Measurements from ENCODE around the gene MC1R.

MC1R gene

GRCh38 chr16:89917773-89918452, 749 bp upstream of the MC1R start:
- Histone ChIP-seq H3K4me1 (ENCODE audit: insufficient read depth, low read length) (peaks cover 15% of the 10 kb centered on the region; the same call in 1 of the 2 replicates), H3K4me3 (ENCODE audit: low read length) (peak overlapping the region; percentile 60), H3K27me3 (ENCODE audit: insufficient read depth, low read length) (0 out of 2 replicates have a peak, but pooled peaks cover 5% of the 10 kb centered on the region), H3K27ac (ENCODE audit: low read depth, low read length) (peak overlapping the region; percentile 39; the same call in 1 of the 2 replicates), H3K9me3 (ENCODE audit: insufficient read depth, low read depth, low read length) (no peaks in the 10 kb centered on the region), H3K9ac (ENCODE audit: low read depth, low read length) (peak overlapping the region; percentile 61), H3K36me3 (ENCODE audit: insufficient read depth, low read length) (no peaks in the 10 kb centered on the region)
- 1% methylated on average over 39 of the region's 39 CpGs for WGBS

DNA sequence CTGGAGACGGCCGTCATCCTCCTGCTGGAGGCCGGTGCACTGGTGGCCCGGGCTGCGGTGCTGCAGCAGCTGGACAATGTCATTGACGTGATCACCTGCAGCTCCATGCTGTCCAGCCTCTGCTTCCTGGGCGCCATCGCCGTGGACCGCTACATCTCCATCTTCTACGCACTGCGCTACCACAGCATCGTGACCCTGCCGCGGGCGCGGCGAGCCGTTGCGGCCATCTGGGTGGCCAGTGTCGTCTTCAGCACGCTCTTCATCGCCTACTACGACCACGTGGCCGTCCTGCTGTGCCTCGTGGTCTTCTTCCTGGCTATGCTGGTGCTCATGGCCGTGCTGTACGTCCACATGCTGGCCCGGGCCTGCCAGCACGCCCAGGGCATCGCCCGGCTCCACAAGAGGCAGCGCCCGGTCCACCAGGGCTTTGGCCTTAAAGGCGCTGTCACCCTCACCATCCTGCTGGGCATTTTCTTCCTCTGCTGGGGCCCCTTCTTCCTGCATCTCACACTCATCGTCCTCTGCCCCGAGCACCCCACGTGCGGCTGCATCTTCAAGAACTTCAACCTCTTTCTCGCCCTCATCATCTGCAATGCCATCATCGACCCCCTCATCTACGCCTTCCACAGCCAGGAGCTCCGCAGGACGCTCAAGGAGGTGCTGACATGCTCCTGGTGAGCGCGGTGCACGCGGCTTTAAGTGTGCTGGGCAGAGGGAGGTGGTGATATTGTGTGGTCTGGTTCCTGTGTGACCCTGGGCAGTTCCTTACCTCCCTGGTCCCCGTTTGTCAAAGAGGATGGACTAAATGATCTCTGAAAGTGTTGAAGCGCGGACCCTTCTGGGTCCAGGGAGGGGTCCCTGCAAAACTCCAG, 1.1 kb downstream of the MC1R start:
- 95% methylated on average over 52 of the region's 52 CpGs for WGBS
- H3K4me3 ChIP-seq (ENCODE audit: low read length) = no peak overlapping the region
- H3K36me3 ChIP-seq (ENCODE audit: insufficient read depth, low read length) = no peaks in the 10 kb centered on the region
- no peak overlapping the region for H3K9ac ChIP-seq (ENCODE audit: low read depth, low read length)
- H3K27ac ChIP-seq (ENCODE audit: low read depth, low read length) = no peak overlapping the region
- H3K4me1 ChIP-seq (ENCODE audit: insufficient read depth, low read length) = peaks cover 18% of the 10 kb centered on the region; the same call in 1 of the 2 replicates
- 0 out of 2 replicates have a peak, but pooled peaks cover 5% of the 10 kb centered on the region for H3K27me3 ChIP-seq (ENCODE audit: insufficient read depth, low read length)
- H3K9me3 ChIP-seq (ENCODE audit: insufficient read depth, low read depth, low read length) = no peaks in the 10 kb centered on the region

DNA sequence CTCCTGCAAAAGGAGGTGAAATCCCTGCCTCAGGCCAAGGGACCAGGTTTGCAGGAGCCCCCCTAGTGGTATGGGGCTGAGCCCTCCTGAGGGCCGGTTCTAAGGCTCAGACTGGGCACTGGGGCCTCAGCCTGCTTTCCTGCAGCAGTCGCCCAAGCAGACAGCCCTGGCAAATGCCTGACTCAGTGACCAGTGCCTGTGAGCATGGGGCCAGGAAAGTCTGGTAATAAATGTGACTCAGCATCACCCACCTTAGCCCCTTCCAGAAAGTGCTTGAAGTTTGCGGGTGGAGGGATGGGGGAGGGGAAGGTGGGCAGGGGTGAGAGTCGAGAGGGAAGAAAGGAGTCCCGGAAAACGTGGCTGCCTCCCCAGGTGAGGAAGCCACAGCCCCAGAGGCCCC, 2.1 kb downstream of the MC1R start:
- peaks cover 20% of the 10 kb centered on the region; the same call in 1 of the 2 replicates for H3K4me1 ChIP-seq (ENCODE audit: insufficient read depth, low read length)
- H3K27ac ChIP-seq (ENCODE audit: low read depth, low read length) = no peak overlapping the region
- peaks cover 5% of the 10 kb centered on the region; the same call in 1 of the 2 replicates for H3K27me3 ChIP-seq (ENCODE audit: insufficient read depth, low read length)
- WGBS = 55% methylated on average over 6 of the region's 6 CpGs
- no peak overlapping the region for H3K4me3 ChIP-seq (ENCODE audit: low read length)
- no peaks in the 10 kb centered on the region for H3K36me3 ChIP-seq (ENCODE audit: insufficient read depth, low read length)
- H3K9me3 ChIP-seq (ENCODE audit: insufficient read depth, low read depth, low read length) = no peaks in the 10 kb centered on the region
- no peak overlapping the region for H3K9ac ChIP-seq (ENCODE audit: low read depth, low read length)

- H3K4me3 ChIP-seq (ENCODE audit: low read length) = peak overlapping the region; percentile 73
- 48% methylated on average over 14 of the region's 14 CpGs for WGBS
- H3K4me1 ChIP-seq (ENCODE audit: insufficient read depth, low read length) = peaks cover 20% of the 10 kb centered on the region; the same call in 1 of the 2 replicates
- H3K9ac ChIP-seq (ENCODE audit: low read depth, low read length) = peak overlapping the region; percentile 79
- H3K9me3 ChIP-seq (ENCODE audit: insufficient read depth, low read depth, low read length) = no peaks in the 10 kb centered on the region
- H3K36me3 ChIP-seq (ENCODE audit: insufficient read depth, low read length) = no peaks in the 10 kb centered on the region
- H3K27me3 ChIP-seq (ENCODE audit: insufficient read depth, low read length) = peaks cover 5% of the 10 kb centered on the region; the same call in 1 of the 2 replicates
- peak overlapping the region; percentile 26; the same call in 1 of the 2 replicates for H3K27ac ChIP-seq (ENCODE audit: low read depth, low read length)
Measured at GRCh38 chr16:89921131-89921701, 2.6 kb downstream of the MC1R start.

DNA sequence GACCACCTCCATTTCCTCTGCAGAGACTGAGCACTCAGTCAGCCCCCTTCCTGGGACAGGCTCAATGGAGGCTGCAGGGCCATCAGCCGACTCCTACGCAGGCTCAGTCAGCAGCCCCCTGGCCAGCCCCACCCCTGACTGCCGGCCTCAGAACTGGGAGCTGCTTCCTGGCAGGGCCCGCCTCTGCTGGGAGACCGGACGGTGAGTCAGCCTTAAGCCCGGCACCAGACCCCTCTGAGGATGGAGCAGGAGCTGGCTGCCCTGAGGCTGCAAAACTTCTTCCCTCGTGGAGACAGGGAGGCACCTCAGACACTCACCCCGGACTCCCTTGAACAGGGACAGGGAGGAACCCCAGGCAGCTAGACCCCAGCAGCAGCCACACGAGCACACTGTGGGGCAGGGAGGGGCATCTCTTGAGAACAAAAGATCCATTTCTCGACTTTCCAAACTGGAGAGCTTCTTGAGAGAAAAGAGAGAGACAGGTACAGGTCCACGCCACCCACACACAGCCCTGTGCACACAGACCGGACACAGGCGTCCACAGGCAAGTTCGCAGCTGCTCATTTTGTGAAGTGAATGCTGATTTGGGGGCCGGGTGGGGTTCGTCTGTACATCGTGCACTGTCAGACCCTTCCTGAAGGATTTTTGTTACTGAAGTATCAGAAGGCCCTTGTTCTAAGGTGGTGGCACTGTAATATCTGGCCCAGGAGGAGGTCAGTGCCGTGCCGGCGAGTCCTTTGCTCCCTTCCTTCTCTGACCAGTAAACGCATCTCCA, 3.2 kb downstream of the MC1R start:
- Histone ChIP-seq H3K9me3 (ENCODE audit: insufficient read depth, low read depth, low read length) (no peaks in the 10 kb centered on the region), H3K9ac (ENCODE audit: low read depth, low read length) (peak overlapping the region; percentile 79), H3K27ac (ENCODE audit: low read depth, low read length) (peak overlapping the region; percentile 34), H3K36me3 (ENCODE audit: insufficient read depth, low read length) (no peaks in the 10 kb centered on the region), H3K27me3 (ENCODE audit: insufficient read depth, low read length) (peaks cover 5% of the 10 kb centered on the region; the same call in 1 of the 2 replicates), H3K4me1 (ENCODE audit: insufficient read depth, low read length) (peaks cover 20% of the 10 kb centered on the region; the same call in 1 of the 2 replicates), H3K4me3 (ENCODE audit: low read length) (peak overlapping the region; percentile 73)
- WGBS = 5% methylated on average over 22 of the region's 22 CpGs

GRCh38 chr16:89922477-89922883, 3.8 kb downstream of the MC1R start:
- peaks cover 20% of the 10 kb centered on the region; the same call in 1 of the 2 replicates for H3K4me1 ChIP-seq (ENCODE audit: insufficient read depth, low read length)
- H3K9me3 ChIP-seq (ENCODE audit: insufficient read depth, low read depth, low read length) = no peaks in the 10 kb centered on the region
- H3K36me3 ChIP-seq (ENCODE audit: insufficient read depth, low read length) = peaks cover 3% of the 10 kb centered on the region; the same call in 1 of the 2 replicates
- H3K4me3 ChIP-seq (ENCODE audit: low read length) = peak overlapping the region; percentile 73
- peaks cover 5% of the 10 kb centered on the region; the same call in 1 of the 2 replicates for H3K27me3 ChIP-seq (ENCODE audit: insufficient read depth, low read length)
- H3K9ac ChIP-seq (ENCODE audit: low read depth, low read length) = peak overlapping the region; percentile 79
- WGBS = under 1% methylated on average over 31 of the region's 31 CpGs
- peak overlapping the region; percentile 77 for H3K27ac ChIP-seq (ENCODE audit: low read depth, low read length)

GRCh38 chr16:89922884-89923639, 4.4 kb downstream of the MC1R start, which contains the start of gene TUBB3:
TUBB3 (plus strand) TSS chr16:89923342; CDS start chr16:89923402, 60 bp downstream.
- Histone ChIP-seq H3K4me3 (ENCODE audit: low read length) (peak within 1 kb of the TSS; percentile 73), H3K4me1 (ENCODE audit: insufficient read depth, low read length) (peaks cover 20% of the 10 kb centered on the region; the same call in 1 of the 2 replicates), H3K27ac (ENCODE audit: low read depth, low read length) (peak within 1 kb of the TSS; percentile 77), H3K27me3 (ENCODE audit: insufficient read depth, low read length) (peaks cover 5% of the 10 kb centered on the region; the same call in 1 of the 2 replicates), H3K9ac (ENCODE audit: low read depth, low read length) (peak within 1 kb of the TSS; percentile 79), H3K36me3 (ENCODE audit: insufficient read depth, low read length) (peaks cover 8% of the 10 kb centered on the region; the same call in 1 of the 2 replicates), H3K9me3 (ENCODE audit: insufficient read depth, low read depth, low read length) (no peaks in the 10 kb centered on the region)
- under 1% methylated on average over 88 of the region's 88 CpGs for WGBS

DNA sequence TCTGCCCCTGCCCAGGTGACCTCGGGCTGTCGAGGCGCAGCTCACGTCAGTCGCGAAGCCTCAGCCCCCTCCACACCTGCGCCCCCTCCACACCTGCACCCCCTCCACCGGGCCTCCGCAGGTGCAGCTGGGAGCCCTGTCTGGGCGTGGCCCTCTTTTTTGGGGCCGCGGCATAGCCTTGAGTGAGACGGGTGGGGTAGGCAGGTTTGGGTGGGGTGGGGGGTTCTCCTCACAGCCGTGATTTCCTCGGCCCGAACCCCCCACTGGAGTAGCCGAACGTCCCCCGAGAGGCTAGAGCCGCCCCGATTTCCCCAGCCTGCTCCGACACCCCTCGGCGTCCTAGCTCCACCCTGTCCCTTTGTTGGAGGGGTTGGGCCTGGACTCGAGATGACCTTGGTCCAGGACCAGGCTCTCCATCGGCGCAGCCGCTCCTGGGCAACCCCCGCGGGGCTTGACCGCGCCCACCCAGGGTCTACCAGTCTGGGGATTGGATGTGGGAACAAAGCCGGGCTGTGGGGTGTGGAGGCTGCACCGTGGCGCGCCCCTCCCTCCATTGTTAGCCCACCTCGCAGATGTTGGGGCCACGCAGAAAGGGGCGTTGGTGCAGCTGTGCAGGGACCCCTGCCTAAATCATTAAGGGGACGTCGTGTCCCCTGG, 5.1 kb downstream of the MC1R start:
- peaks cover 10% of the 10 kb centered on the region; the same call in 1 of the 2 replicates for H3K36me3 ChIP-seq (ENCODE audit: insufficient read depth, low read length)
- 1% methylated on average over 41 of the region's 41 CpGs for WGBS
- H3K27ac ChIP-seq (ENCODE audit: low read depth, low read length) = no peak overlapping the region
- peaks cover 4% of the 10 kb centered on the region; the same call in 1 of the 2 replicates for H3K27me3 ChIP-seq (ENCODE audit: insufficient read depth, low read length)
- H3K4me1 ChIP-seq (ENCODE audit: insufficient read depth, low read length) = peaks cover 18% of the 10 kb centered on the region; the same call in 1 of the 2 replicates
- no peaks in the 10 kb centered on the region for H3K9me3 ChIP-seq (ENCODE audit: insufficient read depth, low read depth, low read length)
- peak overlapping the region; percentile 73 for H3K4me3 ChIP-seq (ENCODE audit: low read length)
- peak overlapping the region; percentile 63 for H3K9ac ChIP-seq (ENCODE audit: low read depth, low read length)

GRCh38 chr16:89924297-89924924, 5.7 kb downstream of the MC1R start:
- H3K27ac ChIP-seq (ENCODE audit: low read depth, low read length) = no peak overlapping the region
- H3K36me3 ChIP-seq (ENCODE audit: insufficient read depth, low read length) = peaks cover 15% of the 10 kb centered on the region; the same call in 1 of the 2 replicates
- under 1% methylated on average over 14 of the region's 14 CpGs for WGBS
- H3K27me3 ChIP-seq (ENCODE audit: insufficient read depth, low read length) = no peaks in the 10 kb centered on the region; the same call in 1 of the 2 replicates
- 0 out of 2 replicates have a peak overlapping the region, but pooled peaks have one; percentile 63 for H3K9ac ChIP-seq (ENCODE audit: low read depth, low read length)
- peak overlapping the region; percentile 73 for H3K4me3 ChIP-seq (ENCODE audit: low read length)
- H3K4me1 ChIP-seq (ENCODE audit: insufficient read depth, low read length) = peaks cover 17% of the 10 kb centered on the region; the same call in 1 of the 2 replicates
- H3K9me3 ChIP-seq (ENCODE audit: insufficient read depth, low read depth, low read length) = no peaks in the 10 kb centered on the region

Measured in HUES64 (cell line).